Activated CD4-positive, alpha-beta T cell treated with anti-CD3 and anti-CD28 coated beads, Interleukin-2, Interleukin-4, amounts not matched to agents 100 ng/mL and 50 ng/mL, durations not matched to agents 16 hours and 8 hours (primary cell): Measurements from ENCODE around the gene VGF.
"Not testable (repeated sequence)": the region's sequence is repeated elsewhere in the genome, so short reads cannot be mapped to it uniquely, and the experiment has no call there.

Source experiments
- DNase-seq: peaks from one replicate; pipeline ENCODE4 v3.0.0-alpha.2; 2020; ENCODE audit warnings: low spot score

The VGF gene

GRCh38 chr7:101137651-101138212 lies 27.6 kb downstream of the VGF start:
- no peak for DNase-seq

- no peak for DNase-seq
These were observed 30.9 kb downstream of the VGF start for GRCh38 chr7:101134399-101134980.

- no peak for DNase-seq
These were observed 31.6 kb downstream of the VGF start for GRCh38 chr7:101133621-101134398.

- DNase-seq: not testable (repeated sequence)
These were observed 32.5 kb downstream of the VGF start for GRCh38 chr7:101132626-101133600.

GRCh38 chr7:101129603-101130117 lies 35.7 kb downstream of the VGF start:
- no peak for DNase-seq

GRCh38 chr7:101128040-101128834 lies 37.1 kb downstream of the VGF start:
- no peak for DNase-seq

- no peak for DNase-seq
These were observed 37.8 kb downstream of the VGF start for GRCh38 chr7:101127460-101128039.

GRCh38 chr7:101126651-101127459 lies 38.5 kb downstream of the VGF start, which contains the start of gene SERPINE1:
SERPINE1 (plus strand) TSS chr7:101127104; CDS start chr7:101128394, 1,290 bp downstream.
- peak; percentile 54 for DNase-seq

- DNase-seq: no peak
These were observed 39.2 kb downstream of the VGF start for GRCh38 chr7:101125989-101126650.

GRCh38 chr7:101124376-101125056 lies 40.9 kb downstream of the VGF start:
- no peak for DNase-seq

- DNase-seq: no peak
These were observed 41.7 kb downstream of the VGF start for GRCh38 chr7:101123703-101124068.

GRCh38 chr7:101122933-101123702 lies 42.3 kb downstream of the VGF start:
- no peak for DNase-seq

- no peak for DNase-seq
These were observed 43.1 kb downstream of the VGF start for GRCh38 chr7:101121991-101122932.

GRCh38 chr7:101121631-101121990 lies 43.8 kb downstream of the VGF start:
- not testable (repeated sequence) for DNase-seq

- DNase-seq: no peak
These were observed 45.1 kb downstream of the VGF start for GRCh38 chr7:101120315-101120714.

- no peak for DNase-seq
These were observed 45.5 kb downstream of the VGF start for GRCh38 chr7:101119876-101120275.

GRCh38 chr7:101118856-101119255 lies 46.5 kb downstream of the VGF start:
- DNase-seq: no peak
